Measurements from ENCODE around the gene ARPC1A. TPM values are rescaled to one million over a fixed set of nuclear protein-coding genes. Genes with fewer than 3 reads are reported as not detected.
"Not testable (repeated sequence)": the region's sequence is repeated elsewhere in the genome, so short reads cannot be mapped to it uniquely, and the experiment has no call there.

Gene ARPC1A
- total RNA-seq, 3 donors from 2014 or later, result 113 to 122 (median 117) TPM

- TF ChIP-seq POLR2A (IDR thresholded peaks at IDR 0.05) (no peak), POLR2AphosphoS5 (IDR thresholded peaks at IDR 0.05) (no peak)
- TF ChIP-seq, protein P1, sequence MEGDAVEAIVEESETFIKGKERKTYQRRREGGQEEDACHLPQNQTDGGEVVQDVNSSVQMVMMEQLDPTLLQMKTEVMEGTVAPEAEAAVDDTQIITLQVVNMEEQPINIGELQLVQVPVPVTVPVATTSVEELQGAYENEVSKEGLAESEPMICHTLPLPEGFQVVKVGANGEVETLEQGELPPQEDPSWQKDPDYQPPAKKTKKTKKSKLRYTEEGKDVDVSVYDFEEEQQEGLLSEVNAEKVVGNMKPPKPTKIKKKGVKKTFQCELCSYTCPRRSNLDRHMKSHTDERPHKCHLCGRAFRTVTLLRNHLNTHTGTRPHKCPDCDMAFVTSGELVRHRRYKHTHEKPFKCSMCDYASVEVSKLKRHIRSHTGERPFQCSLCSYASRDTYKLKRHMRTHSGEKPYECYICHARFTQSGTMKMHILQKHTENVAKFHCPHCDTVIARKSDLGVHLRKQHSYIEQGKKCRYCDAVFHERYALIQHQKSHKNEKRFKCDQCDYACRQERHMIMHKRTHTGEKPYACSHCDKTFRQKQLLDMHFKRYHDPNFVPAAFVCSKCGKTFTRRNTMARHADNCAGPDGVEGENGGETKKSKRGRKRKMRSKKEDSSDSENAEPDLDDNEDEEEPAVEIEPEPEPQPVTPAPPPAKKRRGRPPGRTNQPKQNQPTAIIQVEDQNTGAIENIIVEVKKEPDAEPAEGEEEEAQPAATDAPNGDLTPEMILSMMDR (IDR thresholded peaks at IDR 0.05), result no peak
- no peaks in the 10 kb centered on the region for H3K36me3 ChIP-seq
- H3K4me1 ChIP-seq, result peaks cover 3 to 16% of the 10 kb centered on the region in 2 donors
- intact Hi-C loops (cut with DNase I; ENCODE audit: low total_unique reads), result no loop called here
- H3K27ac ChIP-seq, result no peak overlapping the region
- H3K9me3 ChIP-seq, result no peaks in the 10 kb centered on the region
- no peaks in the 10 kb centered on the region for H3K27me3 ChIP-seq
- no peak overlapping the region for H3K4me3 ChIP-seq
- no peak for DNase-seq (ENCODE audit: low spot score in 2 of 2)
Measured at GRCh38 chr7:99410635-99411034, 84.9 kb downstream of the ARPC1A start.

DNA sequence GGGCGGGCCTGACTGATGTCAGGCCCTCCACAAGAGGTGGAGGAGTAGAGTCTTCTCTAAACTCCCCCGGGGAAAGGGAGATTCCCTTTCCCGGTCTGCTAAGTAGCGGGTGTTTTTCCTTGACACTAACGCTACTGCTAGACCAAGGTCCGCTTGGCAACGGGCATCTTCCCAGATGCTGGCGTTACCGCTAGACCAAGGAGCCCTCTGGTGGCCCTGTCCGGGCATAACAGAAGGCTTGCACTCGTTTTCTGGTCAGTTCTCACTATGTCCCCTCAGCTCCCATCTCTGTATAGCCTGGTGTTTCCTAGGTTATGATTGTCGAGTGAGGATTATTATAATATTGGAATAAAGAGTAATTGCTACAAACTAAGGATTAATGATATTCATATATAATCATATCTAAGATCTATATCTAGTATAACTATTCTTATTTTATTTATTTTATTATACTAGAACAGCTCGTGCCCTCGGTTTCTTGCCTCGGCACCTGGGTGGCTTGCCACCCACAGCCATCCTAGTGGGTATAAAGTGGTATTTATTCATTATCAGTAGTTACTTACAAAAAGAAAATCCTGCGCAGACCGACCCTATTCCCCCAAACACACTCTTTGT lies 89.9 kb downstream of the ARPC1A start:
- TF ChIP-seq, protein P1 (IDR thresholded peaks at IDR 0.05), result peak; percentile 26 to 42 (median 42)
- H3K27ac ChIP-seq; intact Hi-C loops (cut with DNase I; ENCODE audit: low total_unique reads); H3K9me3 ChIP-seq; H3K4me3 ChIP-seq; H3K27me3 ChIP-seq; H3K4me1 ChIP-seq: not testable (repeated sequence)
- DNase-seq (ENCODE audit: low spot score in 2 of 2), result peak in 1 of 2 donors; percentile 58
- peaks cover 23% of the 10 kb centered on the region for H3K36me3 ChIP-seq

Other genes starting within 250 kb of the ARPC1A start
- gene SMURF1, start 181.8 kb upstream of the ARPC1A start, total RNA-seq, result 10 to 100 TPM; 20.2 to 28.7 (median 25.9) TPM
- gene KPNA7, start 117.8 kb upstream of the ARPC1A start, total RNA-seq, result under 1 TPM in 2 of 3 donors, not detected in 1; 0.15 to 0.33 TPM
- not detected for gene MYH16, start 53.1 kb upstream of the ARPC1A start, total RNA-seq
- 100 to 1,000 TPM; 108 to 176 (median 169) TPM for gene ARPC1B, start 48.8 kb downstream of the ARPC1A start, total RNA-seq
- gene PDAP1, start 82.7 kb downstream of the ARPC1A start, total RNA-seq, result 10 to 100 TPM; 39.4 to 86.4 (median 51.5) TPM
- 10 to 100 TPM; 53.9 to 69.8 (median 65.4) TPM for gene BUD31, start 83.1 kb downstream of the ARPC1A start, total RNA-seq
- gene PTCD1, start 112.9 kb downstream of the ARPC1A start, total RNA-seq, result 1 to 10 TPM; 4.5 to 8.3 (median 4.9) TPM
- 10 to 100 TPM; 32.8 to 40.6 (median 32.9) TPM for gene CPSF4, start 113.0 kb downstream of the ARPC1A start, total RNA-seq
- 100 to 1,000 TPM; 741 to 814 (median 754) TPM for gene ATP5MF, start 140.3 kb downstream of the ARPC1A start, total RNA-seq
- 10 to 100 TPM in 1 of 3 donors, 1 to 10 TPM in 2; 4.6 to 12.3 (median 8.5) TPM for gene ZNF789, start 147.0 kb downstream of the ARPC1A start, total RNA-seq
- gene ZNF394, start 174.4 kb downstream of the ARPC1A start, total RNA-seq, result 10 to 100 TPM; 42.2 to 58.7 (median 58.3) TPM
- 10 to 100 TPM in 1 of 3 donors, 1 to 10 TPM in 2; 7.5 to 11.0 (median 8.0) TPM for gene ZKSCAN5, start 178.8 kb downstream of the ARPC1A start, total RNA-seq
- gene FAM200A, start 226.2 kb downstream of the ARPC1A start, total RNA-seq, result 10 to 100 TPM in 1 of 3 donors, 1 to 10 TPM in 2; 2.6 to 10.2 (median 5.6) TPM
- 100 to 1,000 TPM; 100 to 129 (median 110) TPM for gene ZNF655, start 232.7 kb downstream of the ARPC1A start, total RNA-seq